ENCODE data around the gene PTGIR.

The PTGIR gene

GRCh38 chr19:46616631-46617322 is 8.1 kb downstream of the PTGIR start:
- DNase-seq (ENCODE audit: low read depth in 3 of 3, low spot score in 1 of 3) = no peak

GRCh38 chr19:46615966-46616365 is 8.9 kb downstream of the PTGIR start:
- DNase-seq (ENCODE audit: low read depth in 3 of 3, low spot score in 1 of 3) = no peak

DNA sequence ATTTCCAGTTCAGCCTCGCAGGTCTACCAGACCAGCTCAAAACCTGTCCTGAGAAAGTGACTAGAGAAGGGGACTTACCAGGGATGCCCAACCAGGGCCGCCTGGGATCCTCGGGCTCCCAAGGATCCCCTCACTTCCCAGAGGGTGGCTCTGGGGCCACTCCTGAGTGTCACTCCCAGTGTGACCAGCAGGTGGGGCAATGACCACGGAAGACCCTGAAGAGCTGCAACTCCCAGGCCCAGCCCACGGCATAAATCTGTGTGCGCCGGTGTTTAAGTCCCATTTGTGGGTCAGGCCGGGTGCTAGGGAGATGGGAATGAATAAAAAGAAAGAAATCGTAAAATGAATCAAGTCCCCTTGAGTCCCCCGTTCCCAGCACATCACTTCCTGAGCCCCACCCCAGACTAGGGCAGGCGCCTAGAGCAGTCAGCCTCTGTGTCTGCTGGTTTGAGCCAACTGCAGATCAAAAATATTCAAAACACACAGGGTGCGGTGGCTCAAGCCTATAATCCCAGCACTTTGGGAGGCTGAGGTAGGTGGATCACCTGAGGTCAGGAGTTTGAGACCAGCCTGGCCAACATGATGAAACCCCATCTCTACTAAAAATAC is 10.7 kb downstream of the PTGIR start:
- peak; percentile 49 to 76 (median 53) for DNase-seq (ENCODE audit: low read depth in 3 of 3, low spot score in 1 of 3)

GRCh38 chr19:46613525-46613924 is 11.4 kb downstream of the PTGIR start:
- DNase-seq (ENCODE audit: low read depth in 3 of 3, low spot score in 1 of 3) = no peak

DNA sequence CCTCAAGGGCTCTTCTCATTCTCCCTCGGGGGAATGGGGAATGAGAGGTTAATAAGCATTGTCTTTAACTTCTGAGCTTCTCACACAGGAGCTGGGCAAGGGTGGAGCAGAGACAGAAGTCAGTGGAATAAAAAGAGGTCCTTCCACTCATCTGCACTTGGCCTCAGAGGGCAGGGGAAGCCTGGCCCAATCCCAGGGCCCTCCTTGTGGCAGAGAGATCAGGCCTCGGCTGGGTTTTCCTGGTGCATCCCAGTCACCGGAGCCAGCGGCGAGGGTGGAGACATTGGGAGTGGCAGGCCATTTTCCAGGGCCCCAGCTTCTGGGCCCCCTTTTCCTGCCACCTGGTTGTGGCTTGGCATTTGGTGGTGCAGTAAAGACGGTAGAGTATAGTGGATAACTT is 13.1 kb downstream of the PTGIR start:
- no peak for DNase-seq (ENCODE audit: low read depth in 3 of 3, low spot score in 1 of 3)

GRCh38 chr19:46610851-46611770 is 13.8 kb downstream of the PTGIR start:
- no peak for DNase-seq (ENCODE audit: low read depth in 3 of 3, low spot score in 1 of 3)

DNA sequence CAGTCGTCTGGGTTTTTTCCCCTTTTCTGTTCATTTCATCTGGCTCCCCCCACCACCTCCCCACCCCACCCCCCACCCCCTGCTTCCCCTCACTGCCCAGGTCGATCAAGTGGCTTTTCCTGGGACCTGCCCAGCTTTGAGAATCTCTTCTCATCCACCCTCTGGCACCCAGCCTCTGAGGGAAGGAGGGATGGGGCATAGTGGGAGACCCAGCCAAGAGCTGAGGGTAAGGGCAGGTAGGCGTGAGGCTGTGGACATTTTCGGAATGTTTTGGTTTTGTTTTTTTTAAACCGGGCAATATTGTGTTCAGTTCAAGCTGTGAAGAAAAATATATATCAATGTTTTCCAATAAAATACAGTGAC is 14.5 kb downstream of the PTGIR start:
- no peak for DNase-seq (ENCODE audit: low read depth in 3 of 3, low spot score in 1 of 3)

- DNase-seq (ENCODE audit: low read depth in 3 of 3, low spot score in 1 of 3) = no peak
Measured at GRCh38 chr19:46609511-46610412, 15.1 kb downstream of the PTGIR start.

DNA sequence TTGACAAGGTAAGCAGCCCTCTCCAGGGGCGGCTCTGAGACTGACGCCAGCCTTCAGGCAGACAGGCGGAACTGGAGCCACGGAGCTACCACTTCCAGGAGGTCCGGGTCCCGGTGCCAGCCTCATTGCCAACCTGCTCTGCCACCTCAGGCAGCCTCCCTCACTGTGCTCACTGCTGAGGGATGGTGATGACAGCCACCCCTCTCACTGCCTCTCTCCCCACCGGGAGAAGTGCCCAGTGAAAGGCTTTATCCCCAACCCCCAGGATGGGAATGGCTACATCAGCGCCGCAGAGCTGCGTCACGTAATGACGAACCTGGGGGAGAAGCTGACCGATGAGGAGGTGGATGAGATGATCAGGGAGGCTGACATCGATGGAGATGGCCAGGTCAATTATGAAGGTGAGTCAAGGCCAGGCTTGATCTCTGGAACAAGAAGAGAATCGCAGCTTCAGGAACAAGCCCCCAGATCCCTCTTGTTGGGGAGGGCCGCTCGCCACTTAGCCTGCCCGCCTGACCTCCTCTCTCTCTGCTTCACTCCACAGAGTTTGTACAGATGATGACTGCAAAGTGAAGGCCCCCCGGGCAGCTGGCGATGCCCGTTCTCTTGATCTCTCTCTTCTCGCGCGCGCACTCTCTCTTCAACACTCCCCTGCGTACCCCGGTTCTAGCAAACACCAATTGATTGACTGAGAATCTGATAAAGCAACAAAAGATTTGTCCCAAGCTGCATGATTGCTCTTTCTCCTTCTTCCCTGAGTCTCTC is 16.1 kb downstream of the PTGIR start:
- DNase-seq (ENCODE audit: low read depth in 3 of 3, low spot score in 1 of 3) = no peak

DNA sequence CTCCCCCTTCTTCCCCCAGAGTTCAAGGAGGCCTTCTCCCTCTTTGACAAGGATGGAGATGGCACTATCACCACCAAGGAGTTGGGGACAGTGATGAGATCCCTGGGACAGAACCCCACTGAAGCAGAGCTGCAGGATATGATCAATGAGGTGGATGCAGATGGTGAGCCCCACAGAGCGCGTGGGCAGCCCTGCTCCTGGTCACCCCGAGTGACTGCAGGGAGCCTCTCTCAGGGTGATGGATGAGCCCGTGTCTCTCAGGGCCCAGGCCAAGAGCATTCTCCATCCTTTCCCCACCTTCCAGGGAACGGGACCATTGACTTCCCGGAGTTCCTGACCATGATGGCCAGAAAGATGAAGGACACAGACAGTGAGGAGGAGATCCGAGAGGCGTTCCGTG is 16.7 kb downstream of the PTGIR start:
- DNase-seq (ENCODE audit: low read depth in 3 of 3, low spot score in 1 of 3) = no peak

GRCh38 chr19:46607448-46607841 is 17.4 kb downstream of the PTGIR start:
- DNase-seq (ENCODE audit: low read depth in 3 of 3, low spot score in 1 of 3) = no peak

GRCh38 chr19:46606681-46607447 is 18.0 kb downstream of the PTGIR start:
- DNase-seq (ENCODE audit: low read depth in 3 of 3, low spot score in 1 of 3) = no peak

DNA sequence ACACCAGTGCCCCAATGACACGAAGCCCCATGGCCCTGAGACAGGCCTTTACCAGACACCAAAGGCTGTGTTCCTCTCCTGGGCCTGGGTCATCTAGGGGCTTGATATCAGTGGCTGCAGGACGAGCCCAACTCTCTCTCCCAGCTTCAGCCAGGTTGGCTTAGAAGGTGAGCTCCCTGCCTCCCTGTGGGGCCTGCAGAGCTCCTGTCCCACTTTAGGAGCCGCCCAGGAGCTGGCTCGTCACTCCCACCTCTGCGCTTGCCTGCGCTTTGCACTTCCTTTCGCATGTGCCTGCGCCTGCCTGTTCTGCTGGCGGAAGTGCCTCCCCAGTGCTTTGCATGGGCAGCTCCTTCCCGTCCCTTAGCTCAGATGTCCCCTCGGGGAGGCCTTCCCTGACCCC is 18.9 kb downstream of the PTGIR start:
- no peak for DNase-seq (ENCODE audit: low read depth in 3 of 3, low spot score in 1 of 3)

DNA sequence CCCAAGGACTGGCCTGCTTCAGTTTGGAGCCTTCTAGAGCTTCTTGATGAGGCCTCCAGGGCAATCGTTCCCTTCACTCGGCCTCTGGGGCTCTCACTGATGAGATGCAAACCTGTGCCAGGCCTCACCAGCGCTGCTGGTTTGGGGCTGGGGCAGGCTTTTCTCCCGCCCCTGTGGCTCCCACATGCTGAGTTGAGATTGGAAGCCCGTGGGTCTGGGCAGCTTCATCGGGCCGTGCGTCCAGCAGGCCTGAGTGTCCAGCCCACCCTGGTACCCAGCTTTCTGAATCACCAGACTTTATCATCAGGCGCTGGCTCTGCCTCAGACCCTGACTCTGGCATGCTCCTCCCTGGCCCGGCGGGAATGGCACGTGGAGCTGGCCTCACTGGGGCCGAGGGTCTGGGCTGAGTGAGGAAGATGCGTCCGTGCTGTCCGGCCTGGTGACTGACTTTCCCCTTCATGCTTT is 19.5 kb downstream of the PTGIR start:
- DNase-seq (ENCODE audit: low read depth in 3 of 3, low spot score in 1 of 3) = no peak

GRCh38 chr19:46604781-46605355 is 20.0 kb downstream of the PTGIR start:
- DNase-seq (ENCODE audit: low read depth in 3 of 3, low spot score in 1 of 3) = no peak

GRCh38 chr19:46603752-46604231 is 21.1 kb downstream of the PTGIR start:
- DNase-seq (ENCODE audit: low read depth in 3 of 3, low spot score in 1 of 3) = no peak

DNA sequence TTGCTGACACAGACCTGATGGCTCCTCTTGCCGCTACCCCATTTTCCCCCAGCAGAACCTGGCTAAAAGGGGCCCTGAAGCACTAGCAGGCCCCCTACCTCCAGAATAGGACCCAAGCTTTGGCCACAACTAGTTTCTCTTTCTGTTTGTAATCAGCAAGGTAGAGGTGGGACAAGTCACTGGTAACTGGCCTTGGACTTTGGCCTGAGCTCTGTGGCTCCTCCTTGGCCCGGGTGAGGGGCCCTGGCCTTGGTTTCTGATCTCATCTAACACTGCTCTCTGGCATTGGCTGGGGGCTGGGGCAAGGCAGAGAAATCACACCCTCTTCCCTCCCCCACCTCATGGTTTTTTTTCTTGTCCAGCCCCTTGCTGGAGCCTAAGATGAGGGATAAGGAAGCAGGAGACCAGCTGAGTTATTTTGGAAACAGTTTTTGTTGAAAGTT is 21.7 kb downstream of the PTGIR start:
- no peak for DNase-seq (ENCODE audit: low read depth in 3 of 3, low spot score in 1 of 3)

GRCh38 chr19:46602392-46603194 is 22.3 kb downstream of the PTGIR start:
- no peak for DNase-seq (ENCODE audit: low read depth in 3 of 3, low spot score in 1 of 3)

Data from stimulated activated CD4-positive, alpha-beta T cell treated with anti-CD3 and anti-CD28 coated beads, TNF-alpha, amount 100 ng/mL, for 1 hour (primary cell).